SK-MEL-5 (cell line): ENCODE data around the gene TSPAN31. TPM values are rescaled to one million over a fixed set of nuclear protein-coding genes. Genes with fewer than 3 reads are reported as not detected.
A peak's percentile ranks its signal among the peaks of the same experiment; 100 is the strongest.

ENCODE experiments used
- DNase-seq: peaks from one replicate; pipeline ENCODE4 v3.0.0-alpha.2; 2016; ENCODE audit warnings: low read depth, low spot score
- in situ Hi-C: cut with HindIII; loops from 2 replicates; pipeline ENCODE4 v1.10.0; 2016; ENCODE audit warnings: low sequenced_read_pairs, high pct_unique_total_duplicates, low pct_unique_long_range_greater_than_20kb
- total RNA-seq: library from RNA; depleted of rRNA; stranded (reverse); fragments of >200 nt; shearing (Covaris generic); gene quantifications from 2 replicates; pipeline ENCODE4 v1.2.3, GENCODE V29; 2014

The TSPAN31 gene
- total RNA-seq, 1 experiment from 2014 or later, result 34.6 TPM

DNA sequence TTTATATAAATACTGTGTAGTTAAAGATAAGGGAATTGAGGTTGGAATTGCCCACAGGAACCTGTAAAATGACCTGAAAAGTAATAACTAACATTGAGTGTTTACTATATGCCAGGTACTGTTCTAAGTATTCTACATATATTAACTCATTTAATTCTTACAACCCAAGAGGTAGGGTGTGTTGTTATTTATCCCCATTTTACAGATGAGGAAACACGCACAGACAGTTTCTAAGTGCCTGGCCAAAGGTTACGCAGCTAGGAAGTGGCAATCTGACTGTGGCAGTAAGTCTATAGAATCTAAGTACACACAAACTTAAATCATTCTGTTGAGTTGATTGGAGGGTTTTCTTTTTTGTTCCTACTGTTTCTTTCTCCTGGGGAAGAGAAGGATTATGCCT lies 1.1 kb upstream of the TSPAN31 start:
- DNase-seq, result no peak
- in situ Hi-C loops, result no loop called here

DNA sequence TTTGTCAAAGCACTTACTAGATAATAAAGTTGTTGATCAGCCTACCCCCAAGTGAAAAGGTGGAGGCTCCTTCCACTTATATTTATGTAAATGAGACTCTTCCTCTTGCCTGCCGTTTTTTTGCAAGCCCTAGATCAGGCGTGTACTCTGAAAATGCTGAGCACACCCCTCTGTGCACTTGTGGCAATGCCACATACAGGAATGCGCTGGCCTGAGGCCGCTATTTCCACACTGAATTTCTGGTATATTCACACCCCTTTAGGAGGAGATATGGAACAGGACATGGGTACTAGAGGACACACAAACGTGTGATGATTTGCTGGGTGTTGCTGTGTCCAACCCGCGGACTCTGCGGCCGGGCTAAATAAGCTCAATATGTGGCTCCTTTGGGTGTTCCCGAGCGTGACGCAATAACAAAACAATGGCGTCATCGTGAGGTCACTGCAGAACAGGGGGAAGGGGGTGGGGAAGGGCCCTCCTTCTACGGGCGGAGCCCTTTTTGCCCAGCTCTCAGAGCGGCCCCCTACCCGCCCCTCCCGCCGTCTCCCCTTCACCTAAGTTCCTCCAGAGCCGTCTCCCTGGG lies 554 bp upstream of the TSPAN31 start:
- DNase-seq, result no peak
- in situ Hi-C loops, result no loop called here

DNA sequence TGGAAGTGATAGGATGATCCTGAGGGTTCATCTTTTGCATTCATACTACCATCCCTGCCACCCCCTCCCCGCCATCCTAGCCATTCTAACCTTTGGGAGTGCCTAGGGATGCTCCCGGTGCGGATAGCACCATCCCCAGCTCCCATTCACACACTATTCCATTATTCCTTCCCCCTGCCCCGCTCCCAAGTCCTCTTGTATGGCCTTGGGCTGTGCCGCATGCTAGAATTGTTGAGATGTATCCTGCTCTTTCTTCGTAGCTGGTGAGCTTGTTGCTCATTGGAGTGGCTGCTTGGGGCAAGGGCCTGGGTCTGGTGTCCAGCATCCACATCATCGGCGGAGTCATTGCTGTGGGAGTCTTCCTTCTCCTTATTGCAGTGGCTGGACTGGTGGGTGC lies 644 bp downstream of the TSPAN31 start:
- in situ Hi-C loops, result no loop called here
- peak; percentile 49 for DNase-seq

DNA sequence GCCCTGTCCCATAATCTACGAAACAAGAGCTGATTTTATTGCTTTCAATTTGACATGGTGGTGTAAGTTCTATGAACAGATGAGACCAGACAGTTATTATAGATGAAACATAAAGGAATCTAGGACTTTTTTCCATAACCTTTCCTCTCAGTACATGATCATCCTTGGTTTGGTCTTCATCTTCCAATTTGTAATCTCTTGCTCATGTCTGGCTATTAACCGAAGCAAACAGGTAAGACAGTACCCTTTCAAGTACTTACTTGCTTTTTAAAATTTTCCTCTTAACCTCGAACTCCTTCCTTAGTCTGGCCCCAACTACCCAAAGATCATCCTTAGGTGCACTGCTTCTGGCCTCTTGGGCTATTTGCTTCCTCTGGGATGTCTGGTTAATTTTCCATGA lies 1.2 kb downstream of the TSPAN31 start:
- no peak for DNase-seq
- in situ Hi-C loops, result no loop called here

DNA sequence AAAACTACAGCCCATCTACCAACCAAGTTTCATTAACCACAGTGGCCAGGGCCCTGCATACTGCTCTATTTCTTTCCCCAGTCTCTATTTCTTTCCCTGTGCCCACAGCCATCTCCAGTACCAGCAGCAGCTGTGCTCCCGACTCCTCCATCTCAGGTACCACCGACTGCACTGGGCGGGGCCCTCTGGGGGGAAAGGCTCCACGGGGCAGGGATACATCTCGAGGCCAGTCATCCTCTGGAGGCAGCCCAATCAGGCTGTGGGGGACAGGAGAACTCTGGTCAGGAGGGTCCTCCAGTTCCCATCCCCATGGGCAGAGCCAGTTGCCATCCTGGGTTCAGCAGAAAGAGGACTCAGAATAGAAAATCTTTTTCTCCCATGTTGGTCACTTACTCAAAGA lies 4.2 kb downstream of the TSPAN31 start:
- in situ Hi-C loops, result no loop called here
- DNase-seq, result no peak

DNA sequence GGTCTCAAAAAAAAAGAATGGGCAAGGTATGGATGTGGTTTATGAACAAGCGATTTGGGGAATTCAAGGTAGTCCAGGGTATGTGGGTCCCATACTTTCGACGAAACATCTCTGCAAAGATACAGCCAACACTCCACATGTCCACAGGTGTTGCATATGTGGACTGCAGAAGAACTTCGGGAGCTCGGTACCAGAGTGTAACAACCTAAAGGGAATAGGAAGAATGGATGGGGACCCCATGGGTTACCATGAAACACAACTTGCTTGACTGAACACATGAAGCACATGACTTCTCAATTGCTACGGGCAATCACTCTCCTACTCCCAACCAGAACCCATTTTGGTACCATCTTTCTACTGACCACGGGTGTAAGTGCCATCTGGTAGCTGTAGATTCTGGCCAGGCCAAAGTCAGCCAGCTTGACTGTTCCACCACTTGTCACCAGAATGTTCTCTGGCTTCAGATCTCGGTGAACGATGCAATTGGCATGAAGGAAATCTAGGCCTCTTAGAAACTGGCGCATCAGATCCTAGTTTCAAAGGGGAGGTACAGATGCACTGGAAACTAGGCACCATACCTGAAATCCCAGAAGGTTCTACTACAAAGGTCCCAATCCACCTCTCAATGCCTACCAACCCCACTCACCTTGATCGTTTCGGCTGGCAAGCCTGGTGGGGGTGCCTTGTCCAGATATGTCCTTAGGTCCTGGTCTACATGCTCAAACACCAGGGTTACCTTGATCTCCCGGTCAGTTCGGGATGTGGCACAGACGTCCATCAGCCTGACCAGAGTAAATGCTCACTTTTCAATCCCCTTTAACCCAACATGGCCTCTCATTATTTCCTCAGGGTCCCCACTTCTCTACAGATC lies 6.0 kb downstream of the TSPAN31 start:
- in situ Hi-C loops, result no loop called here
- DNase-seq, result no peak

DNA sequence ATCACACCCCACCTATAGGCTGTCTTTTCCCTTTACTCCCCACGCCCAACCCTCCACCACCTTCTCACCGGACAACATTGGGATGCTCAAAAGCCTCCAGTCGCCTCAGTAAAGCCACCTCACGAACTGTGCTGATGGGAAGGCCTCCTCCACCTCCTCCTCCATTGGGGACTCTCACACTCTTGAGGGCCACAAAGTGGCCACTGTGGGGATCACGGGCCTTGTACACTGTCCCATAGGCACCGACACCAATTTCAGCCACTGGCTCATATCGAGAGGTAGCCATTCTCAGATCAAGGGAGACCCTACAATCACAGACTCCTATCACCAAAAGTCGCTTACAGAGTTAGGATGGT lies 6.6 kb downstream of the TSPAN31 start:
- DNase-seq, result no peak
- in situ Hi-C loops, result no loop called here

DNA sequence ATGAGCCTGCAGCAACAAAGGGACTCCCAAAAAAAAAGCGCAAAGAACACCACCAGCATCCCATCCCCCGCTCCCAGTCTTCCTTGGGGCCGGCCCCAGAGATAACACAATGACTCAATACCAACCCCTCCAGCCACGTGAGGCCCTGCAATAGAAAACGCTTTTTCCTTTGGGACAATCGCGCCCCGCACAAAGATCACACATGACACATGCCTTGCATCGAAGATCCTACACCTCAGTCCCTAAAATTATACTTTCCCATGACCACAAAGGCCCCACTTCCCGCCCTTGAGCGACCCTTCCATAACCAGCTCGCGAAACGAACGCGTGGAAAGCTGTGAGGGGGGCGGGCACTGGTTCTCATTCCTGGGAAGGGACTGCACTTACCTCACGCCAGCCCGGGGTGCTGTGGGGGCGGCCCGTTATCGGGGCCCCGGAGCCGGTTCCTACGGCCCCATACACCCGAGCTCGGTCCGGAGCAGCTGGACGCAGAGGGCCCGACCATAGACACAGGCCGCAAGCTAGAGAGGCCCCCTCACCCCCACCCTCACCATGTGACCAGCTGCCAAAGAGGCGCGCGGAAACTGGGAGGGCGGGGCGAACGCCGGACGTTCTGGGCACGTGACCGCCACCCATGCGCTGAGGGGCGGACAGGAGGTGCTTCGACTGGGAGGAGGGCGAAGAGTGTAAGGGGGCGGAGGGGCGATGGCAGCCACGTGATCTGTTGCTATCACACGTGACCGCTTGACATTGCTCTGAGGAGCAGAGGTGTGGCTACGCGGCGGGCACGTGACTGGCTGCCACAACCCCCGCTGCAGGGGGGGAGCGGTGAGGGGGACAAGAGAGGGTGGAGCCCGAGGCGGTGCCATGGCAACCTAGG lies 7.2 kb downstream of the TSPAN31 start, which contains the start of gene CDK4:
TSS of gene CDK4 (minus strand) at position 523 of the 880 bp plus-strand sequence. CDS start 593 bp downstream, outside the sequence.
- in situ Hi-C loops, result no loop called here

DNA sequence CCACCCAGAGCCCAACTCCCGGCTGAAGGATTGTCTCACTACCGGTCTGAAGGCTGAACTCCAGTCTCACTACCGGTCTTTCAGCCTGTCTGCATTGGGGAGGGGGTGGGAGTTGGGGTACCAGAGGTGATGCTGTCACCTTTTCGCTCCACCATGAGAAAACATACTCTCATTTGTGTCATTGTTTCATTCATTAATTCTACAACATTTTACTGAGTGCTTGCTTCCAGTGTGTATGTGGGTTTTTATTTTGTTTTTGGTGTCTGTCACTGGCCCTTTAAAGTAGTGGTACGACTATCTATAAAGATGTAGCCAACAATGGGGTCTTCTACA lies 7.8 kb downstream of the TSPAN31 start:
- DNase-seq, result no peak
- in situ Hi-C loops, result no loop called here

More for the DNA sequence above, 7.2 kb downstream of the TSPAN31 start, which contains the start of gene CDK4:
- DNase-seq, result peak; percentile 100

DNA sequence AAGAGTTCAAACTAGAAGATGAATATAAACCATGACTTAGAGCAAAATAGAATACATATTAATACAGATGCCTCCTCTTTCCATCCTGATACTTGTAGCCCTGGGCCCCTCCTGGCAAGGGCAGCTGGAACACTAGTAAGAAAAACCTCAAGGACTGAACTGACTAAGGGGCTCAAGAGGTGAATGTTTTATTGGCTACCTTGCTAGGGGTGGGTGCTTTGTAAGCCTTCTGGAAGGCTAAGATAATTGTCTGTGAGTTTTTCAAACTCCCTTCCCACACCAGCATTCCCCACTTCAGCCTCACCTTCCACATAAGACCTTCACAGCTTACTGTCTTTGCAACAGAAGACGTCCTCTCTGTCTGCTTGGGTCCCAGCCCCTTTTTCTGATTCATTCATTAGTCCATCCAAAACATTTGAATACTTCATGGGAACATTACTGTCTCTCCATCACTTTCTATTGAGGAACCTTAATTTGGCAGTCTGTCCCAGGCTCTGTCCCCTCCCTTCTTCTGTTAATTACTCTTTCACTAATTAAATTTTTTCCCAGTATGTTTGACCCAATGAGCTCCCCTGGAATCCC lies 9.0 kb downstream of the TSPAN31 start:
- DNase-seq, result no peak
- in situ Hi-C loops, result no loop called here

DNA sequence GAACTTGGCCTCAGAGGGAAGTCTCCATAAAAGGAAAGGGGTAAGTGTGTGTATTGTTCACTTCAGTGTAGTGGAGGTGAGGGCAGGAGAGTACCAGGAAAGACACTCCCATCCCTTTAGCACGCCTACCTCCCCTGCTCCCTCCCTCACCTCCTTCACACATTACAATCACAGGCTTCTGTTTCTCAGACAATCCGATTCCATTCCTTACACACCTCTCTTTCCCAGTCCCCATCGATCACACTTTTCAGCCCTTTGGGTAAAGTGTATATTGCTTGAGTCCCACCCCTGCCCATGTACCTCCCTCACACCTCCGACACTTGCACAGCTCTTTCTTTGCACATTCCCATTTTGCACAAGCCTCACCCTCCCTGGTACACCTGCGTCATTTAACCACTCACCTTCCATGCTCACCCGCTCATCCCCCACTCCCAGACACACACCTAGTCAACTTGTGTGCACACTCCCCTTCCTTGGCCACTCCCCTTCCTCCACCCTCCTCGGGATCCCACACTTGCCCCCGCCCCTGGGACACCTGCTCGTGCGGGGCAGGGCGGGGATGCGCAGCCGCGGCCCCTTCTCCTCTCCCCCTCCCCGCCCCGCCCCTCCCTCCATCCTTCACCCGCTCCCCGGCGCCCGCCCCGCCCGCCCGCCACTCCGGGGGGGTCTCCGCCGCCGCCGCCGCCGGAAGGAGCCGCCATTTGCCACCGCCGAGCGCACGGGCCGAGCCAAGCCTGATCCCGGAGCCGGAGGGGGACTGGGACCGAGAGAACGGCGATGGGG lies 9.8 kb downstream of the TSPAN31 start, which contains the start of gene MARCHF9:
TSS of gene MARCHF9 (plus strand) at position 693 of the 783 bp plus-strand sequence. CDS start 426 bp downstream, outside the sequence.
- DNase-seq, result peak; percentile 68
- in situ Hi-C loops, result no loop called here

DNA sequence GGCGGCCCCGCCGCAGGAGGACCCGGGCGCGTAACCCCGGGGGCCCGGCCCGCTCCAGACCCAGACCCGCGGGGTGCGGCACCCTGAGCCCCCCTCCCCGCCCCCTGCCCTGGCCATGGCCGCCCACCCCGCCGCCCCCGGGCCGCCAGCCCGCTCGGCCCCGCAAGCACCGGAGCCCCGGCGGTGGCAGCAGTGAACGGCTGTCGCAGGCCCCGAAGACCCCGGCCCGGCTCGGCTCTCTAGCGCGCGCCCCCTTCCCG lies 10.3 kb downstream of the TSPAN31 start:
- in situ Hi-C loops, result no loop called here
- DNase-seq, result no peak

DNA sequence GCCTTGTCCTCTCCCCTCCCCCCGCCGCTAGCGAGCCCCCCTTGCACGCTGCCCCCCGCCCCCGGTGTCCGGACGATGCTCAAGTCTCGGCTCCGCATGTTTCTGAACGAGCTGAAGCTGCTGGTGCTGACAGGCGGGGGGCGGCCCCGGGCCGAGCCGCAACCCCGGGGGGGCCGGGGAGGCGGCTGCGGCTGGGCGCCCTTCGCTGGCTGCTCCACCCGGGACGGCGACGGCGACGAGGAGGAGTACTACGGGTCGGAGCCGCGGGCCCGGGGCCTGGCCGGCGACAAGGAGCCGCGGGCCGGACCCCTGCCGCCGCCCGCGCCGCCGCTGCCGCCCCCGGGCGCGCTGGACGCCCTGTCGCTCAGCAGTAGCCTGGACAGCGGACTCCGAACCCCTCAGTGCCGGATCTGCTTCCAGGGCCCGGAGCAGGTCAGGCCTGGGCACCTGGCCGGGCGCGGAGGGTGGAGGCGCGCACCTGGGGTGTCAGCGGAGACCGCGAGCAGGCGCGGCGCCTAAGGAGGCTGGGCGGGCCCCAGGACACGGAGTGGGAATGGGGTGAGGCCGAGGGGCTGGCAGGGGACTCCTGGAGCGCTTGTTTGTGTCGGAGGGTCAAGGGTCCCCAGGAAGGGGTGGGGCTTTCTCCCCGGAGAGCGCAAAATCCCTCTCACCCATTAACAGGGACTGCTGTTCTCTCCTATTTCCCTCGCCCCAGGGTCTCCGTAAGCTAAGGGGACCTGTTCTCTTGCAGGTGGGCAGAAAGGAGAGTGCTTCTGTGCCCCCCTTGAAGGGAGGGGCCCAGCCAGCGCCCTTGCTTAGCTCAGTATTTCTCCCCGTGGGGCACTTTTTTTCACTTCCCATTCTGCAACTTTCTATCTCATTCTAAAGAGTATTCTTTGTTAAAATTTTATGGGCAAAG lies 10.9 kb downstream of the TSPAN31 start:
- DNase-seq, result no peak
- in situ Hi-C loops, result no loop called here

DNA sequence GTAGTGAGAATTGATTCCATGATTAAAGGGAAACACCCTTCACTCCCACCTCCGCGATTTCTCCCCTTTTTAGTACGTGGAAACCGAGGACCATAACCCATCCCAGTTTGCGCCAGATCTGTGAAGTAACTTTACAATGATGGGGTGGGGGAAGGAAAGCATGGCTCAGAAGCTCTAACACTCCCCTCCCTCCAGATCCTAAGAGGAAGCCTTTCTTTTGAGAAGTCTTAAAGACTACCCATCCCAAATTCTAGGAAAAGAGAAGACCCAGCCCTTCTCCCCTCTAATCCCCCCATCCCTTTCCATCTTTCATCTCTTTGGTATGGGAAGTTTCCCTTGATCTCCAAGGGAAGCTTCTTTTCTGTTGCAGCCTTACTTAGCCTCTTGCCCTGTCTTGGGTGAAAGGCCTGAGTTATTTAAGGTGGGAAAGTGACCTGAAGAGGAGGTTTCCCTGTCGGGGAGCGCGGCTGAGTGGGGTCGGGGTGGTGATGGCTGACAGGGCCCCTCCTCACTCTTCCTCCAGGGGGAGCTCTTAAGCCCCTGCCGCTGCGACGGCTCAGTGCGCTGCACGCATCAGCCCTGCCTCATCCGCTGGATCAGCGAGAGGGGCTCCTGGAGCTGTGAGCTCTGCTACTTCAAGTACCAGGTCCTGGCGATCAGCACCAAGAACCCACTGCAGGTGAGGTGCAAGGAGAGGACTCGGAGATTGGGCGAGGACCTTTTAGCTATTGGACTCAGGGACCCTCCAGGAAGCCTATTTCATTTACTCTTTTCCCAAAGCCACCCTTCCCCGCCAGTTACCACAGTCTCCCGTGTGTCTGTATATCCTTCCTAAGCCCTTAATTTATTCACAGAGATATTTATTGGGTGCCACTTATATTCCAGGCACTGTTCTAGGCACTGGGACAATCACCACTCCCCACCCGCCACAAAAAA lies 11.8 kb downstream of the TSPAN31 start:
- in situ Hi-C loops, result no loop called here
- DNase-seq, result peak; percentile 68

DNA sequence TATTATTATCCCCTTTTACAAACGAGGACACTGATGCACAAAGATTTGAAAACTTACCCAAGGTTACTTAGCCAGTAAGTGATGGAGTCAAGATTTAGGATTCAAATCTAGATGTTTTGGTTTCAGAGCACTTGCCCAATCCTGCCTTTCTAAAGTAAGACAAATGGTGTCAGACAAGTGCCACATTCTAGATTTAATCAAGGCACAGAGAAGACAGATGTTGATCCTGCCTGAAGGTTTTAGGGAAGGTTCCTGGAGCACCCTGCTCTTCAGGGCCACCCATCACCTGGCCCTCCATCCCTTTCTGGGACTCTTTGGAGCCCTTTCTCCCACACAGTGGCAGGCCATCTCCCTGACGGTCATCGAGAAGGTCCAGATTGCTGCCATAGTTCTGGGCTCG lies 12.9 kb downstream of the TSPAN31 start:
- in situ Hi-C loops, result no loop called here
- DNase-seq, result no peak
